Right lobe of liver (tissue), 4 donors: Measurements from ENCODE around the gene TRNT1.

ENCODE experiments used
- CTCF ChIP-seq, 4 donors: fragments of 200-600 bp in 3 of 4; fragments of 450-650 bp in 1 of 4; IDR thresholded peaks; one replicate each; pipeline versions ENCODE4 v1.5.1 to v1.8.0; 2016 to 2022; ENCODE audit warnings: antibody characterized with exemption in 4 of 4, mild to moderate bottlenecking in 2 of 4
- POLR2A ChIP-seq: fragments of 450-650 bp; IDR thresholded peaks from one replicate; pipeline ENCODE4 v1.6.1; 2017; ENCODE audit warnings: antibody characterized with exemption, mild to moderate bottlenecking
- donor health status: DM: no; HTN: no; CAD: no.
- donor health status: DM: no; HTN: no; CAD: no.
- donor health status: DM: no; HTN: yes; CAD: no.

- TF ChIP-seq CTCF (IDR thresholded peaks at IDR 0.05) (no peak), POLR2A (no peak)
Observed at GRCh38 chr3:3101660-3102458, 24.9 kb upstream of the TRNT1 start.
